HG03457 (cell line): ENCODE measurements around the gene PLA2G10.
A peak's percentile ranks its signal among the peaks of the same experiment; 100 is the strongest.
"Not testable (repeated sequence)": the region's sequence is repeated elsewhere in the genome, so short reads cannot be mapped to it uniquely, and the experiment has no call there.

ENCODE experiments used
- ATAC-seq: cut with Tn5 transposase; IDR thresholded peaks from one replicate; pipeline ENCODE4 v1.9.1; 2021; ENCODE audit warnings: moderate number of reproducible peaks; ENCODE audit not compliant: unreplicated experiment

PLA2G10 gene

GRCh38 chr16:14667347-14668266 lies 26.5 kb downstream of the PLA2G10 start:
- no peak for ATAC-seq

- ATAC-seq = no peak
Measured at GRCh38 chr16:14658063-14658462, 36.0 kb downstream of the PLA2G10 start.

- ATAC-seq = no peak
Measured at GRCh38 chr16:14652726-14653125, 41.4 kb downstream of the PLA2G10 start.

- ATAC-seq = no peak
Measured at GRCh38 chr16:14650629-14651028, 43.5 kb downstream of the PLA2G10 start.

GRCh38 chr16:14649816-14650215 lies 44.3 kb downstream of the PLA2G10 start:
- no peak for ATAC-seq

- no peak for ATAC-seq
Measured at GRCh38 chr16:14641926-14642325, 52.2 kb downstream of the PLA2G10 start.

- ATAC-seq = no peak
Measured at GRCh38 chr16:14641206-14641605, 52.9 kb downstream of the PLA2G10 start.

- ATAC-seq = no peak
Measured at GRCh38 chr16:14640538-14640937, 53.6 kb downstream of the PLA2G10 start.

- not testable (repeated sequence) for ATAC-seq
Measured at GRCh38 chr16:14636951-14637240, 57.2 kb downstream of the PLA2G10 start.

GRCh38 chr16:14636179-14636950 lies 57.7 kb downstream of the PLA2G10 start:
- ATAC-seq = not testable (repeated sequence)

- ATAC-seq = no peak
Measured at GRCh38 chr16:14635395-14636165, 58.5 kb downstream of the PLA2G10 start.

GRCh38 chr16:14634389-14634725 lies 59.8 kb downstream of the PLA2G10 start:
- ATAC-seq = no peak

- peak; percentile 59 for ATAC-seq
Measured at GRCh38 chr16:14632693-14633569, 61.2 kb downstream of the PLA2G10 start, which contains the start of gene BFAR. Gene BFAR, plus strand, starts transcription at chr16:14632951. Its CDS starts 11,396 bp downstream, at chr16:14644347.

GRCh38 chr16:14630620-14631330 lies 63.3 kb downstream of the PLA2G10 start:
- ATAC-seq = not testable (repeated sequence)

GRCh38 chr16:14629919-14630619 lies 64.0 kb downstream of the PLA2G10 start, which contains the start of gene PARN:
Gene PARN, minus strand, starts transcription at chr16:14630260. Its CDS starts 135 bp downstream, at chr16:14630125.
- ATAC-seq = peak; percentile 40

GRCh38 chr16:14629612-14629918 lies 64.5 kb downstream of the PLA2G10 start:
- ATAC-seq = no peak

GRCh38 chr16:14628806-14629611 lies 65.1 kb downstream of the PLA2G10 start:
- ATAC-seq = no peak

- no peak for ATAC-seq
Measured at GRCh38 chr16:14627078-14627477, 67.0 kb downstream of the PLA2G10 start.
